ENCODE measurements around the gene ADAM12. TPM values are rescaled to one million over a fixed set of nuclear protein-coding genes. Genes with fewer than 3 reads are reported as not detected.

Gene ADAM12
- total and polyA plus RNA-seq, 2 of the 13 experiments (the other 11 are each of a cell fraction or from before 2014, with no cell fraction given) = not detected

- POLR2A ChIA-PET = no interaction called here
- no TSS peak for BruUV-seq (replicated peaks)
- in situ Hi-C loops (cut with HindIII; ENCODE audit: extremely low pct_ligation_motif_present, low pct_unique_long_range_greater_than_20kb) (no loop called here), intact Hi-C loops (cut with micrococcal nuclease; ENCODE audit: unreplicated experiment) (no loop called here)
- H4K20me1 ChIP-seq (ENCODE audit: insufficient read depth, low read length) = no peaks in the 10 kb centered on the region
- no peak overlapping the region for H2AFZ ChIP-seq (ENCODE audit: low read length)
- no peak for ATAC-seq
- no peaks in the 10 kb centered on the region for H3K79me2 ChIP-seq (ENCODE audit: insufficient read depth, low read length)
- no peak overlapping the region for H3K27ac ChIP-seq (ENCODE audit: extremely low read length, insufficient read depth, low read length)
- no peak for FAIRE-seq
- no peak for DNase-seq (ENCODE audit: low spot score)
- no peaks in the 10 kb centered on the region for H3K9me3 ChIP-seq (ENCODE audit: low read length)
- H3K36me3 ChIP-seq (replicated peaks in 1 of 2; ENCODE audit: control insufficient read depth in 1 of 2, insufficient read depth in 2 of 2, low read length in 2 of 2) = no peaks in the 10 kb centered on the region
- no peak overlapping the region for H3K4me3 ChIP-seq (replicated peaks in 1 of 3; ENCODE audit: insufficient read depth in 1 of 3, low read depth in 2 of 3, low read length in 3 of 3)
- no peak overlapping the region for H3K4me2 ChIP-seq (ENCODE audit: low read depth, low read length)
- no peak overlapping the region for H3K9ac ChIP-seq (ENCODE audit: insufficient read depth, low read depth, low read length)
- no peaks in the 10 kb centered on the region for H3K4me1 ChIP-seq (ENCODE audit: insufficient read depth, low read length)
- 0% methylated on average over 2 of the region's 2 CpGs for WGBS (ENCODE audit: low lambda C conversion rate)
- no peaks in the 10 kb centered on the region for H3K27me3 ChIP-seq (ENCODE audit: control insufficient read depth in 1 of 2, insufficient read depth in 2 of 2, low read length in 2 of 2)
- CTCF ChIA-PET (ENCODE audit: low intra/inter-chr PET ratio, low total read pairs) = no interaction called here
- TF ChIP-seq ZNF800 (CRISPR knock-in tag; IDR thresholded peaks at IDR 0.05) = no peak
- no peak for TF ChIP-seq CEBPG (CRISPR knock-in tag; IDR thresholded peaks at IDR 0.05)
- no peak for TF ChIP-seq ZSCAN31 (CRISPR knock-in tag; IDR thresholded peaks at IDR 0.05; ENCODE audit: low read depth)
- TF ChIP-seq RBFOX2 (IDR thresholded peaks at IDR 0.05; ENCODE audit: low read depth, low read length) = no peak
- TF ChIP-seq ZNF614 (CRISPR knock-in tag; IDR thresholded peaks at IDR 0.05; ENCODE audit: borderline replicate concordance) = no peak
- no peak for TF ChIP-seq UBTF (CRISPR knock-in tag; IDR thresholded peaks at IDR 0.05)
- TF ChIP-seq WIZ (CRISPR knock-in tag; IDR thresholded peaks at IDR 0.05) = no peak
- no peak for TF ChIP-seq RBM22 (optimal IDR thresholded peaks at IDR 0.05; ENCODE audit: low read length)
- TF ChIP-seq ZFP37 (CRISPR knock-in tag; IDR thresholded peaks at IDR 0.05; ENCODE audit: borderline replicate concordance) = no peak
- no peak for TF ChIP-seq ZNF747 (CRISPR knock-in tag; IDR thresholded peaks at IDR 0.05; ENCODE audit: borderline replicate concordance)
- TF ChIP-seq EP300 (IDR thresholded peaks at IDR 0.05; ENCODE audit: low read depth in 2 of 2, low read length in 2 of 2) = no peak
- no peak for TF ChIP-seq EP300 (CRISPR knock-in tag; IDR thresholded peaks at IDR 0.05; ENCODE audit: borderline replicate concordance)
- no peak for TF ChIP-seq YY1 (IDR thresholded peaks at IDR 0.05; ENCODE audit: insufficient read depth, insufficient replicate concordance, low read depth, low read length)
- TF ChIP-seq ZNF281 (CRISPR knock-in tag; IDR thresholded peaks at IDR 0.05; ENCODE audit: borderline replicate concordance) = no peak
- TF ChIP-seq GATA4 (IDR thresholded peaks at IDR 0.05; ENCODE audit: borderline replicate concordance, low read depth) = no peak
- TF ChIP-seq RBAK (CRISPR knock-in tag; IDR thresholded peaks at IDR 0.05) = no peak
- no peak for TF ChIP-seq RNF219 (CRISPR knock-in tag; IDR thresholded peaks at IDR 0.05)
These were observed 13.8 kb downstream of the ADAM12 start for GRCh38 chr10:126374435-126374834.
